HEK293 (cell line): Measurements from ENCODE around the gene RAB5IF.

Source experiments
- CTCF ChIA-PET: fragments of 350-600 bp; formaldehyde crosslinking; extraction: SDS; loops from one replicate; lab custom pipeline; 2021; ENCODE audit warnings: antibody characterized with exemption; lab: Yijun Ruan, JAX
- POLR2A ChIA-PET: fragments of 300-600 bp; formaldehyde crosslinking; extraction: SDS; loops from one replicate; lab custom pipeline; 2020; ENCODE audit warnings: antibody characterized with exemption, inconsistent platforms; lab: Yijun Ruan, JAX
- H3K27ac ChIP-seq: fragments of 200-500 bp; sonication (Bioruptor generic); 2 replicates; pipeline ENCODE4 v1.5.1; 2014; ENCODE audit warnings: low read depth, low read length, control low read depth, inconsistent platforms; ENCODE audit errors: extremely low read depth
- H3K36me3 ChIP-seq, 2 experiments: fragments of 200-500 bp in 1 of 2; sonication (Bioruptor generic) in 1 of 2; 1 replicate in 1 of 2; 2 replicates in 1 of 2; pipeline ENCODE4 v1.5.1; 2014 to 2017; ENCODE audit warnings: inconsistent platforms in 2 of 2, low read length in 2 of 2; ENCODE audit not compliant: control insufficient read depth in 2 of 2, insufficient read depth in 1 of 2
- H3K4me1 ChIP-seq: fragments of 200-500 bp; sonication (Bioruptor generic); 2 replicates; pipeline ENCODE4 v1.5.1; 2014; ENCODE audit warnings: mild to moderate bottlenecking, low read length, inconsistent platforms; ENCODE audit not compliant: control insufficient read depth, insufficient read depth
- H3K4me3 ChIP-seq: 2 replicates; pipeline ENCODE4 v1.5.1; 2011; ENCODE audit warnings: low read depth, mild to moderate bottlenecking, control low read depth, low read length, moderate library complexity
- H3K9me3 ChIP-seq: fragments of 200-500 bp; sonication (Bioruptor generic); 2 replicates; pipeline ENCODE4 v1.5.1; 2014; ENCODE audit warnings: low read depth, low read length, inconsistent platforms; ENCODE audit not compliant: control insufficient read depth, insufficient read depth
- GLI4 ChIP-seq: fragments of 450-650 bp; formaldehyde crosslinking; IDR thresholded peaks from 2 replicates; pipeline ENCODE4 v1.5.1; 2016; ENCODE audit warnings: missing biosample characterization, missing genetic modification characterization
- HOXA7 ChIP-seq: sonication (generic); formaldehyde crosslinking; IDR thresholded peaks from 2 replicates; pipeline ENCODE4 v1.8.1; 2022; ENCODE audit warnings: missing genetic modification reagents, borderline replicate concordance
- RBAK ChIP-seq: fragments of 450-650 bp; formaldehyde crosslinking; IDR thresholded peaks from 2 replicates; pipeline ENCODE4 v1.5.1; 2016; ENCODE audit warnings: missing biosample characterization, missing genetic modification characterization
- SCRT1 ChIP-seq: fragments of 450-650 bp; formaldehyde crosslinking; IDR thresholded peaks from 2 replicates; pipeline ENCODE4 v1.5.1; 2016; ENCODE audit warnings: missing biosample characterization, missing genetic modification characterization, borderline replicate concordance
- SCRT2 ChIP-seq: fragments of 450-650 bp; formaldehyde crosslinking; IDR thresholded peaks from 2 replicates; pipeline ENCODE4 v1.5.1; 2016; ENCODE audit warnings: missing biosample characterization, missing genetic modification characterization
- SP7 ChIP-seq: fragments of 450-650 bp; formaldehyde crosslinking; IDR thresholded peaks from 2 replicates; pipeline ENCODE4 v1.5.1; 2016; ENCODE audit warnings: missing biosample characterization, missing genetic modification characterization
- ZBTB7A ChIP-seq: fragments of 450-650 bp; formaldehyde crosslinking; IDR thresholded peaks from 2 replicates; pipeline ENCODE4 v1.5.1; 2016; ENCODE audit warnings: low read depth, missing biosample characterization, missing genetic modification characterization
- ZIC2 ChIP-seq: fragments of 450-650 bp; formaldehyde crosslinking; IDR thresholded peaks from 2 replicates; pipeline ENCODE4 v1.5.1; 2016; ENCODE audit warnings: missing biosample characterization, missing genetic modification characterization
- ZNF16 ChIP-seq: fragments of 450-650 bp; formaldehyde crosslinking; IDR thresholded peaks from 2 replicates; pipeline ENCODE4 v1.5.1; 2016; ENCODE audit warnings: low read depth, missing biosample characterization, missing genetic modification characterization
- ZNF37A ChIP-seq: fragments of 450-650 bp; IDR thresholded peaks from 2 replicates; pipeline ENCODE4 v1.5.1; 2018; ENCODE audit warnings: missing biosample characterization, missing genetic modification characterization
- ZNF394 ChIP-seq: fragments of 450-650 bp; formaldehyde crosslinking; IDR thresholded peaks from 2 replicates; pipeline ENCODE4 v1.5.1; 2016; ENCODE audit warnings: missing biosample characterization, missing genetic modification characterization, mild to moderate bottlenecking, moderate library complexity, borderline replicate concordance
- ZNF544 ChIP-seq: fragments of 450-650 bp; formaldehyde crosslinking; IDR thresholded peaks from 2 replicates; pipeline ENCODE4 v1.5.0; 2017; ENCODE audit warnings: missing biosample characterization, missing genetic modification characterization
- ZNF654 ChIP-seq: fragments of 450-650 bp; formaldehyde crosslinking; IDR thresholded peaks from 2 replicates; pipeline ENCODE4 v1.5.1; 2016; ENCODE audit warnings: low read depth, missing biosample characterization, missing genetic modification characterization
- ZNF785 ChIP-seq: fragments of 450-650 bp; formaldehyde crosslinking; IDR thresholded peaks from 2 replicates; pipeline ENCODE4 v1.5.1; 2016; ENCODE audit warnings: missing biosample characterization, missing genetic modification characterization
- ZXDB ChIP-seq: fragments of 450-650 bp; formaldehyde crosslinking; IDR thresholded peaks from 2 replicates; pipeline ENCODE4 v1.5.1; 2016; ENCODE audit warnings: missing biosample characterization, missing genetic modification characterization
- TF ChIP-seq, protein P1 (sequence below): fragments of 450-650 bp; formaldehyde crosslinking; IDR thresholded peaks from 2 replicates; pipeline ENCODE4 v1.5.1; 2017; ENCODE audit warnings: missing biosample characterization, missing genetic modification characterization
- TF ChIP-seq, protein P2 (sequence below): fragments of 450-650 bp; formaldehyde crosslinking; IDR thresholded peaks from 2 replicates; pipeline ENCODE4 v1.5.1; 2016; ENCODE audit warnings: missing biosample characterization, missing genetic modification characterization
- TF ChIP-seq, protein P3 (sequence below): fragments of 450-650 bp; formaldehyde crosslinking; IDR thresholded peaks from 2 replicates; pipeline ENCODE4 v1.5.1; 2016; ENCODE audit warnings: missing biosample characterization, missing genetic modification characterization
- TF ChIP-seq, protein P4 (sequence below): fragments of 450-650 bp; formaldehyde crosslinking; IDR thresholded peaks from 2 replicates; pipeline ENCODE4 v1.5.1; 2016; ENCODE audit warnings: missing biosample characterization, missing genetic modification characterization

RAB5IF gene

DNA sequence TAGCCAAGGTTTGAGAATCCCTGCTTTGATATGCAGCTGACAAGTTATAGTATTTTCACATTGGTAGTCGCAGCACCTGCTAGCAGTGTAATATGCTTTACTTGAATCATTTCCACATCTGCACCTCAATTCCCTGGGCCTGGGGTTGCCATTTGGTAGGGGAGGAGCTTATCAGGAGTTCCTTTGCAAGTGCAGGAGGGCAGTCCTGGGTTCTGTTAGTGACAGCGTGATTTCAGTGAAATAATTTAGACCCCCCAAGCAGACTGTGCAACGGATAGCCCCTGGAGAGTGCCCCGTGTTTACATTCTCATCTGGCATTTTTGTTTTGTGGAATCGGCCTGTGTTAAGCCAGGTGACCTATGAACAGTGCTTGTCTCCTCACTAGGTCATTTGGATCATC, 6.0 kb downstream of the RAB5IF start (continued):
- TF ChIP-seq, protein P1, sequence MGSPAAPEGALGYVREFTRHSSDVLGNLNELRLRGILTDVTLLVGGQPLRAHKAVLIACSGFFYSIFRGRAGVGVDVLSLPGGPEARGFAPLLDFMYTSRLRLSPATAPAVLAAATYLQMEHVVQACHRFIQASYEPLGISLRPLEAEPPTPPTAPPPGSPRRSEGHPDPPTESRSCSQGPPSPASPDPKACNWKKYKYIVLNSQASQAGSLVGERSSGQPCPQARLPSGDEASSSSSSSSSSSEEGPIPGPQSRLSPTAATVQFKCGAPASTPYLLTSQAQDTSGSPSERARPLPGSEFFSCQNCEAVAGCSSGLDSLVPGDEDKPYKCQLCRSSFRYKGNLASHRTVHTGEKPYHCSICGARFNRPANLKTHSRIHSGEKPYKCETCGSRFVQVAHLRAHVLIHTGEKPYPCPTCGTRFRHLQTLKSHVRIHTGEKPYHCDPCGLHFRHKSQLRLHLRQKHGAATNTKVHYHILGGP (tag by site-specific recombination), result no peak
- TF ChIP-seq, protein P2, sequence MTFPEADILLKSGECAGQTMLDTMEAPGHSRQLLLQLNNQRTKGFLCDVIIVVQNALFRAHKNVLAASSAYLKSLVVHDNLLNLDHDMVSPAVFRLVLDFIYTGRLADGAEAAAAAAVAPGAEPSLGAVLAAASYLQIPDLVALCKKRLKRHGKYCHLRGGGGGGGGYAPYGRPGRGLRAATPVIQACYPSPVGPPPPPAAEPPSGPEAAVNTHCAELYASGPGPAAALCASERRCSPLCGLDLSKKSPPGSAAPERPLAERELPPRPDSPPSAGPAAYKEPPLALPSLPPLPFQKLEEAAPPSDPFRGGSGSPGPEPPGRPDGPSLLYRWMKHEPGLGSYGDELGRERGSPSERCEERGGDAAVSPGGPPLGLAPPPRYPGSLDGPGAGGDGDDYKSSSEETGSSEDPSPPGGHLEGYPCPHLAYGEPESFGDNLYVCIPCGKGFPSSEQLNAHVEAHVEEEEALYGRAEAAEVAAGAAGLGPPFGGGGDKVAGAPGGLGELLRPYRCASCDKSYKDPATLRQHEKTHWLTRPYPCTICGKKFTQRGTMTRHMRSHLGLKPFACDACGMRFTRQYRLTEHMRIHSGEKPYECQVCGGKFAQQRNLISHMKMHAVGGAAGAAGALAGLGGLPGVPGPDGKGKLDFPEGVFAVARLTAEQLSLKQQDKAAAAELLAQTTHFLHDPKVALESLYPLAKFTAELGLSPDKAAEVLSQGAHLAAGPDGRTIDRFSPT (tag by site-specific recombination), result no peak

DNA sequence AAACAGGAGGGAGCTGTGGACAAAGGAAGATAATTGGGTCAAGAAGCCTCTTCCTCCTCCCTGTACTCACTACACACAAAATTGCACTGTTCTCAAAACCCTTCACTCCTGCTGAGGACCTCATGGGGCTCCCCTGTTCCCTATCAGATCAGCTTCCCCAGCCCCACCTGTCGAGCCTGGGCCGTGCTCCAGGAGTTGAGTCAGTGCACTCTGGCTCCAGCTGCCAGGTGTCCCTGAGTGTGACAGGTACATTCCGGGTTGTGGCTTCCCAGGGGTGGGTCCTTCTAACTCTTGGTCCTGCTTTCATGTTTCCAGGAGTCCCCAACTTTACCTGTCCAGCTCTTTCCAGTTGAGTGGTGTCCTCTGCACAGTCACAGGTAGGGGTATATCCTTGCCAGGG, 8.4 kb downstream of the RAB5IF start:
- Histone ChIP-seq H3K36me3 (peaks cover 24 to 67% of the 10 kb centered on the region in 2 experiments; a peak in 2 of 3 replicates), H3K9me3 (no peaks in the 10 kb centered on the region), H3K27ac (no peak overlapping the region), H3K4me3 (no peak overlapping the region), H3K4me1 (no peaks in the 10 kb centered on the region)
- ChIA-PET POLR2A (interaction anchor here (0.5 to 1.6 kb wide), 4 partner anchors 9 to 616 kb away, joined by 3 to 4 read pairs (median 3); partner anchors contain the start of genes DSN1 and RAB5IF), CTCF (interaction anchor here (0.6 to 3.2 kb wide), 6 partner anchors 8 to 159 kb away, joined by 3 to 13 read pairs (median 4); partner anchors contain the start of gene RAB5IF)
- TF ChIP-seq SCRT1 (tag by site-specific recombination) (peak; percentile 90), RBAK (tag by site-specific recombination) (no peak), SP7 (tag by site-specific recombination) (no peak), SCRT2 (tag by site-specific recombination) (peak; percentile 95), ZIC2 (peak; percentile 69), HOXA7 (CRISPR knock-in tag) (no peak), ZNF394 (tag by site-specific recombination) (no peak)

DNA sequence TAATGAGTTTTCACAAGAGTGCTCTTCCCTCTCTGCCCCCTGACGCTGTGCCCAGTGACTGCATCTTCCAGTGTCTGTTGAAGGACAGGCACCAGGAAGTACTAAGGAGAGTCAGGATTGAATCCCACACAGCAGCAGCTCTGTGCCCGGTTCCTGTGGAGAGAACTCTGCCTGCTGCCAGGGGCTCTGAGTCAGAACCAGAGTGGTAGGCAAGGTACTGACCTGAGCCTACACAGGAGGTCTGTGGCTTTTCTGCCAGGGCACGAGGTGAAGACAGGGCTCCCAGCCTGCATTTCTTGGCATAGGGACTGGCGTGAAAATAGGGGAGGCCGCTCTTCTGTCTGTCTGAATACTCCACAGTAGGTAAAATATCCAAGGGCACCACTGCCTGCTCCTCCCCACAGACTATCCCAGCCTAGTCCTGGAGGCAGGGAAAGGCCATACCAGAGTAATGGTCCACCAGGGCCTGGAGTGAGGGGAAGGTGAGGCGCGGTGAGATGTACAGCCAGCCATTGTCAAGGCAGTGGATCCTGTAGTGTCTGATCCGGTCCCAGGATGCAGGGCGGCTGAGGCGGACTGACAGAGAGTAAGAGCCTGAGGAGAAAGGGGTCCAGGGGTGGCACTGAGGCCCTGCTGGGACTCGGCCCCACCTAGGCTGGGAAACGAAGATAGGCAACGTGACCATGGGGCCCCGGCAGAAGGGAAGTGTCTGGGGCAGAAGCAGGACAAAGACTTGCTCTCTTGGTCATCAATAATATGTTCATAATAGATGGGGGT, 9.4 kb downstream of the RAB5IF start:
- ChIA-PET CTCF (interaction anchor here (0.7 to 1.4 kb wide), 2 partner anchors 9 to 10 kb away, joined by 3 to 4 read pairs; partner anchors contain the start of gene RAB5IF), POLR2A (interaction anchor here (0.9 kb wide), 1 partner anchor 10 kb away, joined by 3 read pairs; the partner anchor contains the start of gene RAB5IF)
- H3K27ac ChIP-seq, result no peak overlapping the region

More for the DNA sequence above, 9.4 kb downstream of the RAB5IF start:
- no peak for TF ChIP-seq ZNF37A
- no peak for TF ChIP-seq GLI4 (tag by site-specific recombination)
- no peak for TF ChIP-seq ZBTB7A (tag by site-specific recombination)
- TF ChIP-seq, protein P3, sequence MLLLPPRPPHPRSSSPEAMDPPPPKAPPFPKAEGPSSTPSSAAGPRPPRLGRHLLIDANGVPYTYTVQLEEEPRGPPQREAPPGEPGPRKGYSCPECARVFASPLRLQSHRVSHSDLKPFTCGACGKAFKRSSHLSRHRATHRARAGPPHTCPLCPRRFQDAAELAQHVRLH (tag by site-specific recombination), result no peak
- TF ChIP-seq ZIC2, result no peak
- no peak for TF ChIP-seq ZNF785
- no peak for TF ChIP-seq ZNF654
- no peak for TF ChIP-seq ZNF544
- no peak for TF ChIP-seq ZXDB (tag by site-specific recombination)
- TF ChIP-seq, protein P4, sequence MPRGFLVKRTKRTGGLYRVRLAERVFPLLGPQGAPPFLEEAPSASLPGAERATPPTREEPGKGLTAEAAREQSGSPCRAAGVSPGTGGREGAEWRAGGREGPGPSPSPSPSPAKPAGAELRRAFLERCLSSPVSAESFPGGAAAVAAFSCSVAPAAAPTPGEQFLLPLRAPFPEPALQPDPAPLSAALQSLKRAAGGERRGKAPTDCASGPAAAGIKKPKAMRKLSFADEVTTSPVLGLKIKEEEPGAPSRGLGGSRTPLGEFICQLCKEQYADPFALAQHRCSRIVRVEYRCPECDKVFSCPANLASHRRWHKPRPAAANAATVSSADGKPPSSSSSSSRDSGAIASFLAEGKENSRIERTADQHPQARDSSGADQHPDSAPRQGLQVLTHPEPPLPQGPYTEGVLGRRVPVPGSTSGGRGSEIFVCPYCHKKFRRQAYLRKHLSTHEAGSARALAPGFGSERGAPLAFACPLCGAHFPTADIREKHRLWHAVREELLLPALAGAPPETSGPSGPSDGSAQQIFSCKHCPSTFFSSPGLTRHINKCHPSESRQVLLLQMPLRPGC (tag by site-specific recombination), result no peak
- no peak for TF ChIP-seq ZNF16 (tag by site-specific recombination)
- TF ChIP-seq, all 188 proteins: peak for 0
- Histone ChIP-seq H3K36me3 (peaks cover 16 to 57% of the 10 kb centered on the region in 2 experiments; a peak in 2 of 3 replicates), H3K9me3 (no peaks in the 10 kb centered on the region), H3K4me1 (no peaks in the 10 kb centered on the region), H3K4me3 (no peak overlapping the region)
